ENCODE results near the gene HIGD2A. TPM values are rescaled to one million over a fixed set of nuclear protein-coding genes. Genes with fewer than 3 reads are reported as not detected.
A peak's percentile ranks its signal among the peaks of the same experiment; 100 is the strongest.

HIGD2A gene
- total and polyA plus RNA-seq, 2 of the 13 experiments (the other 11 are each of a cell fraction or from before 2014, with no cell fraction given), result 89.2 to 146 TPM

DNA sequence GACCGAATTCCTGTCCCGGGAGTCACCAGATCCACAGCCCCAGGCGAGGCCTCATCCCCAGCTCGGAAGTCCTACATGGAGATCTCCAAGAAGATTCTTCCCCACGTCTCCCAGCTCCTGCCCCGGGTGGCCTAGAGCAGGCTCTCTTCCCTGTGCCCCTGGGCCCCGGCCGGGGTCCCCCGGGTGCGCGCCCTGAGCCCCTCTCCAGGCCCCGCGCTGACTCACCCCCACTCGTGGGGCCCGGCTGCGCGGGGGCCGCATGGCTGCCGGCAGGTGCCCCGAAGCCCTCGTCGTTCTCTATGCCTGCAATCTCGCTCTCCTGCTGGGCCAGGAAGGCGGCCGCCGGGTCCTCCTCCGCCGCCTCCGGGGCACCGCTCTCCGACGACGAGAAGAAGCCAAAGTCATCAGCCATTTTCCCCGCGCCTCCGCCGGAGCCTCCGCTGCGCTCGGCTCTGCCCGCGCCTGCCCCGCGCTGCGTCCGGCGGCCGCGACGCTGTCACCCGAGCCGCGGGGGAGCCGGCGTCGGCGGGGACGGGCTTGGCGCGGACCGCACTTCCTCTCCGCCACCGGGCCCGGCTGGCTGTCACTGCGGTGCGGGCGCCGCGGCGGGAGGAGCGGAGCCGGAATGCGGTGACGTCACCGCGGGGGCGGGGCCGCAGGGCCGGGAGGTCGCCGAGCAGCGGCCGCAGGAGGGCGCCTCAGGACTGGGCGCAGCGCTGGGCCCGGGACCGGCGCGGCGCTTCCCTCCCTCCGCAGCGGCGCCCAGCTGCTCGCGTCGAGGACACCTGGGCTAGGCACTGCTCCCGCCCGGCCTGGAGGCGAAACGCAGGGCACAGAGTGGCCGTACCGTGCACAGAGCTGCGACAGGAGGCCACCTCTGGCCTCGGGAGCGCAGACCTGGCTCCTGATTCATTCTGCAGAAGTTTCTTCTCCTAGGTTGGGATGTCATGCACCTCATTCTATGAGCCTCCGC is 27.7 kb downstream of the HIGD2A start, which contains the start of gene CLTB (continued):
- TF ChIP-seq FOXM1 (CRISPR knock-in tag; IDR thresholded peaks at IDR 0.05), result no peak
- TF ChIP-seq, protein P1, sequence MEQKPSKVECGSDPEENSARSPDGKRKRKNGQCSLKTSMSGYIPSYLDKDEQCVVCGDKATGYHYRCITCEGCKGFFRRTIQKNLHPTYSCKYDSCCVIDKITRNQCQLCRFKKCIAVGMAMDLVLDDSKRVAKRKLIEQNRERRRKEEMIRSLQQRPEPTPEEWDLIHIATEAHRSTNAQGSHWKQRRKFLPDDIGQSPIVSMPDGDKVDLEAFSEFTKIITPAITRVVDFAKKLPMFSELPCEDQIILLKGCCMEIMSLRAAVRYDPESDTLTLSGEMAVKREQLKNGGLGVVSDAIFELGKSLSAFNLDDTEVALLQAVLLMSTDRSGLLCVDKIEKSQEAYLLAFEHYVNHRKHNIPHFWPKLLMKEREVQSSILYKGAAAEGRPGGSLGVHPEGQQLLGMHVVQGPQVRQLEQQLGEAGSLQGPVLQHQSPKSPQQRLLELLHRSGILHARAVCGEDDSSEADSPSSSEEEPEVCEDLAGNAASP (CRISPR knock-in tag; IDR thresholded peaks at IDR 0.05; ENCODE audit: borderline replicate concordance), result peak; percentile 58; the same call in 1 of the 2 replicates
- no peak for TF ChIP-seq NONO (IDR thresholded peaks at IDR 0.05)
- TF ChIP-seq NONO (CRISPR knock-in tag; conservative IDR thresholded peaks at IDR 0.05), result 0 out of 2 replicates have a peak, but pooled peaks have one; percentile 51
- TF ChIP-seq HHEX (CRISPR knock-in tag; IDR thresholded peaks at IDR 0.05), result no peak
- TF ChIP-seq ZNF781 (CRISPR knock-in tag; IDR thresholded peaks at IDR 0.05; ENCODE audit: borderline replicate concordance, not compliant biosample characterization), result no peak
- TF ChIP-seq, protein P2, sequence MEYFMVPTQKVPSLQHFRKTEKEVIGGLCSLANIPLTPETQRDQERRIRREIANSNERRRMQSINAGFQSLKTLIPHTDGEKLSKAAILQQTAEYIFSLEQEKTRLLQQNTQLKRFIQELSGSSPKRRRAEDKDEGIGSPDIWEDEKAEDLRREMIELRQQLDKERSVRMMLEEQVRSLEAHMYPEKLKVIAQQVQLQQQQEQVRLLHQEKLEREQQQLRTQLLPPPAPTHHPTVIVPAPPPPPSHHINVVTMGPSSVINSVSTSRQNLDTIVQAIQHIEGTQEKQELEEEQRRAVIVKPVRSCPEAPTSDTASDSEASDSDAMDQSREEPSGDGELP (IDR thresholded peaks at IDR 0.05; ENCODE audit: borderline replicate concordance, low read depth), result peak; percentile 89
- TF ChIP-seq KDM5A (IDR thresholded peaks at IDR 0.05; ENCODE audit: borderline replicate concordance, low read length), result no peak
- no peak for TF ChIP-seq ZMAT3 (CRISPR knock-in tag; conservative IDR thresholded peaks at IDR 0.05)
- peak; percentile 72 for TF ChIP-seq ZFX (CRISPR knock-in tag; IDR thresholded peaks at IDR 0.05; ENCODE audit: low read depth)
- TF ChIP-seq NR1H2 (CRISPR knock-in tag; IDR thresholded peaks at IDR 0.05; ENCODE audit: borderline replicate concordance, low read depth), result peak; percentile 45; the same call in 1 of the 2 replicates
- no peak; the same call in 1 of the 2 replicates for TF ChIP-seq ZNF547 (CRISPR knock-in tag; IDR thresholded peaks at IDR 0.05)
- no peak for TF ChIP-seq HNRNPUL1 (IDR thresholded peaks at IDR 0.05; ENCODE audit: low read depth, low read length)
- no peak for TF ChIP-seq ZNF44 (CRISPR knock-in tag; IDR thresholded peaks at IDR 0.05)
- 0 out of 2 replicates have a peak, but pooled peaks have one; percentile 23 for TF ChIP-seq ZNF724P (CRISPR knock-in tag; IDR thresholded peaks at IDR 0.05; ENCODE audit: borderline replicate concordance)
- TF ChIP-seq ZNF564 (CRISPR knock-in tag; IDR thresholded peaks at IDR 0.05), result peak; percentile 73; the same call in 1 of the 2 replicates
- TF ChIP-seq, protein P3, sequence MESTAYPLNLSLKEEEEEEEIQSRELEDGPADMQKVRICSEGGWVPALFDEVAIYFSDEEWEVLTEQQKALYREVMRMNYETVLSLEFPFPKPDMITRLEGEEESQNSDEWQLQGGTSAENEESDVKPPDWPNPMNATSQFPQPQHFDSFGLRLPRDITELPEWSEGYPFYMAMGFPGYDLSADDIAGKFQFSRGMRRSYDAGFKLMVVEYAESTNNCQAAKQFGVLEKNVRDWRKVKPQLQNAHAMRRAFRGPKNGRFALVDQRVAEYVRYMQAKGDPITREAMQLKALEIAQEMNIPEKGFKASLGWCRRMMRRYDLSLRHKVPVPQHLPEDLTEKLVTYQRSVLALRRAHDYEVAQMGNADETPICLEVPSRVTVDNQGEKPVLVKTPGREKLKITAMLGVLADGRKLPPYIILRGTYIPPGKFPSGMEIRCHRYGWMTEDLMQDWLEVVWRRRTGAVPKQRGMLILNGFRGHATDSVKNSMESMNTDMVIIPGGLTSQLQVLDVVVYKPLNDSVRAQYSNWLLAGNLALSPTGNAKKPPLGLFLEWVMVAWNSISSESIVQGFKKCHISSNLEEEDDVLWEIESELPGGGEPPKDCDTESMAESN (CRISPR knock-in tag; conservative IDR thresholded peaks at IDR 0.05), result 0 out of 2 replicates have a peak, but pooled peaks have one; percentile 74
- no peak for TF ChIP-seq SMARCE1 (IDR thresholded peaks at IDR 0.05; ENCODE audit: borderline replicate concordance)
- TF ChIP-seq, protein P4, sequence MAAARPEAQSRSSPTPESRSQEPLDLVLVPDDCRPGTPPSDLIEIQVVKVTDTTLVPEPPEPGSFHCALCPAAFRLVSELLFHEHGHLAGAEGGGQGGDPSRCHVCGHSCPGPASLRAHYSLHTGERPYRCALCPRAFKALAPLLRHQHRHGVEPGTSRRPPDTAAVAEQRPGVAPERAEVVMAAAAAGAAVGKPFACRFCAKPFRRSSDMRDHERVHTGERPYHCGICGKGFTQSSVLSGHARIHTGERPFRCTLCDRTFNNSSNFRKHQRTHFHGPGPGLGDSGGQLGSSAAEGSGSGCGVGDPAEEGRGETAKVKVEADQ (CRISPR knock-in tag; IDR thresholded peaks at IDR 0.05; ENCODE audit: borderline replicate concordance), result peak; percentile 41; the same call in 1 of the 2 replicates
- peak; percentile 58; the same call in 1 of the 2 replicates for TF ChIP-seq FOSL2 (CRISPR knock-in tag; IDR thresholded peaks at IDR 0.05)
- peak; percentile 62 for TF ChIP-seq HES4 (CRISPR knock-in tag; IDR thresholded peaks at IDR 0.05; ENCODE audit: borderline replicate concordance)
- no peak for TF ChIP-seq SOX6 (IDR thresholded peaks at IDR 0.05)
- TF ChIP-seq SOX6 (CRISPR knock-in tag; IDR thresholded peaks at IDR 0.05), result no peak
- peak; percentile 36; the same call in 1 of the 2 replicates for TF ChIP-seq GATAD2A (CRISPR knock-in tag; IDR thresholded peaks at IDR 0.05)

All from HepG2 (cell line).